HUES64 (cell line): ENCODE results near the gene EID3.
"Not testable (repeated sequence)": the region's sequence is repeated elsewhere in the genome, so short reads cannot be mapped to it uniquely, and the experiment has no call there.

Experiments
- H3K27ac ChIP-seq: 2 replicates; pipeline ENCODE4 v1.7.0; 2013; ENCODE audit warnings: low read depth, low read length, inconsistent platforms
- H3K27me3 ChIP-seq: 2 replicates; pipeline ENCODE4 v1.6.1; 2013; ENCODE audit warnings: mild to moderate bottlenecking, low read length; ENCODE audit not compliant: insufficient read depth
- H3K36me3 ChIP-seq: 2 replicates; pipeline ENCODE4 v1.6.1; 2013; ENCODE audit warnings: mild to moderate bottlenecking, low read length; ENCODE audit not compliant: insufficient read depth
- H3K4me1 ChIP-seq: 2 replicates; pipeline ENCODE4 v1.6.1; 2013; ENCODE audit warnings: mild to moderate bottlenecking, low read length, moderate library complexity; ENCODE audit not compliant: insufficient read depth
- H3K4me3 ChIP-seq: 2 replicates; pipeline ENCODE4 v1.5.1; 2013; ENCODE audit warnings: mild to moderate bottlenecking, low read length, moderate library complexity
- H3K9ac ChIP-seq: 2 replicates; pipeline ENCODE4 v1.6.1; 2013; ENCODE audit warnings: mild to moderate bottlenecking, low read depth, low read length
- H3K9me3 ChIP-seq: 2 replicates; pipeline ENCODE4 v1.6.1; 2013; ENCODE audit warnings: low read depth, low read length; ENCODE audit not compliant: insufficient read depth
- WGBS: fragments of 150-250, 120-280 bp; methylation state at CpG from one replicate; pipeline ENCODE4 v1.1.7; 2013; ENCODE audit warnings: missing lambda C conversion rate; 5-methylcytosine and 5-hydroxymethylcytosine counted together

Gene EID3

DNA sequence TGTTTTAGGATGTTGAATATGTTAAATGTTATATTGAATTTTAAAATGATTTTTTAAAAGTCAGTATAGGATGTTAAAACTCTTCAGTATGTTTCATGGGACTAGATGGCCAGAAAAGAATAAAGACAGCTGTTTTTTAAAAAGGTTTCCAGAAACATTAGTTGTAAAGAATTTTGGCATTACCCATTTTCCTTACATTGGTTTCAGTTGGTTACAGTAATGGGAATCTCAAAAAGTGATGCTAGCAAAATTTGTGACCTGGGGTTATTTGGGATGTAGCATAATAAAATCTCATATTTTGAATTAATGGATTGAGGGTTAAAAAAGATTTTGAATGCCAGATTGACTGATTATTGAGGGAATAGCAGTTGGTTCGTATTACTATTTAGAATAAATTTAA, 25.3 kb downstream of the EID3 start:
- H3K9me3 ChIP-seq = no peaks in the 10 kb centered on the region
- no peak overlapping the region for H3K4me3 ChIP-seq
- H3K9ac ChIP-seq = no peak overlapping the region
- no CpG with 5 or more reads among the region's 1 CpG for WGBS
- H3K36me3 ChIP-seq = peaks cover 93% of the 10 kb centered on the region
- H3K27me3 ChIP-seq = no peaks in the 10 kb centered on the region
- H3K27ac ChIP-seq = no peak overlapping the region
- H3K4me1 ChIP-seq = no peaks in the 10 kb centered on the region

DNA sequence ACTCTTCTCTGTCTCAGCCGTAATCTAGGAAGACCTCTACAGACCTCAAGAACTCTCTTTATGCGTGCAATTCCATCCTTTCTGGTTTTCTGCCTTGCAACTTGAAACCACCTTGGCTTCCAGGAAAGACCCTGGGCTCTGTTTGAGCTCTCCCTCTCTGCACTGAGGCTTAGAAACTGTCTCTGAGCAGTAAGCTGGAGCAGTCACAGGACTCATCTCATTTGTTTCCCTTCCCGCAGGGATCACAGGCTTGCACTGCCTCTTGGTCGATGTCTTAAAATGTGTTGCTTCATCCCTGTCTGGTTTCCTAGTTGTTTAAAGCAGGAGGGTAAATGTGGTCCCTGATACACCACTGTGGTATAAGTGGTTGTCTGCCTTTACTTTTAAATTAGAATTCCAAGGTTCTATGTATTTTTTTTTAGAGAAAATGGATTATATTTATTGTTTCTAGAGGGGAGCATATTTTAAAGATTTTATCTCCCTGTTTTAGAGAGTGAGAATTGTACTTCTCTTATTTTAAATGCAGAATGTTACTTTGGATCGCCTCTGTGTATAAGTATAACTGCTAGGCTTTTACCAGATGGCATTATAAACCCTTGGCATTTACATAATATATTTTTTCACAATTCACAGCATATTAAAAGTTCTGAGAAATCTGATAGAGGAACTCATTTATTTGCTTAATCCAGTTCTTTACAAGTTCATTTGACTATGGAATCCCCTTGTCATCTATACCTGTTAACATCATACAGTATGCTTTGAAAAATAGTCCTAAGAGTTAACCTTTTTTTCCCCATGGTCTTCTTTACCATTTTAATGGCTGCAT, 26.4 kb downstream of the EID3 start:
- H3K36me3 ChIP-seq = peaks cover 95% of the 10 kb centered on the region
- no peak overlapping the region for H3K9ac ChIP-seq
- no peak overlapping the region for H3K27ac ChIP-seq
- no peaks in the 10 kb centered on the region for H3K9me3 ChIP-seq
- H3K4me1 ChIP-seq = no peaks in the 10 kb centered on the region
- 97% methylated on average over 5 of the region's 5 CpGs for WGBS
- H3K27me3 ChIP-seq = no peaks in the 10 kb centered on the region
- H3K4me3 ChIP-seq = no peak overlapping the region

DNA sequence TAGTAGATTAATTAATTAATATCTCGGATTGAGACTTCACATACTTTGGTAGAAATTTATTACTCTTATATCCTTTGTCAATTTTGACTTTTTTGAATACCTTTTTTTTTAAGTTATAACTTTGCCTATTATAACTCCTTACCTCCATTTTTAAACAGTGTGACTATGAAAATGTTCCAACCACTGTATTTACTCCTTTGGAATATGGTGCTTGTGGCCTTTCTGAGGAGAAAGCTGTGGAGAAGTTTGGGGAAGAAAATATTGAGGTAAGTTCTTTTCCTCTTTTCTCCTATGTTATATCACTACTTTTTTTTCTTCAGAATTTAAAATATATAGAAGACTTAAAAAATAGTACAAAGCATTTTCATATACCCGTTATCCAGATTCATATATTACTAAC, 27.8 kb downstream of the EID3 start:
- no CpG with 5 or more reads among the region's 2 CpGs for WGBS
- H3K4me3 ChIP-seq = no peak overlapping the region
- H3K27ac ChIP-seq = no peak overlapping the region

DNA sequence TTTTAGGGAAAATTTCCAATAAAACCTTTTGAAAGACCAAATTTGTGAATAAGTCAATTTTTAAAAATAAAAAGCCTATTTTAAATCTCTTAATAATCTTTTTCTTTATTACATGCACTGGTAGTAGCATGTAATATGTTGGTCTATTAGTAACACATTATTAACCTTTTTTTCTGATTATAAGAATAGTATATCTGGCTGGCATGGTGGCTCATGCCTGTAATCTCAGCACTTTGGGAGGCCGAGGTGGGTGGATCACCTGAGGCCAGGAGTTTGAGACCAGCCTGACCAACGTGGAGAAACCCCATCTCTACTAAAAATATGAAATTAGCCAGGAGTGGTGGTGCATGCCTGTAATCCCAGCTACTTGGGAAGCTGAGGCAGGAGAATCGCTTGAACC, 28.7 kb downstream of the EID3 start:
- H3K9ac ChIP-seq, H3K4me3 ChIP-seq, H3K27ac ChIP-seq, H3K27me3 ChIP-seq, H3K9me3 ChIP-seq, H3K4me1 ChIP-seq: not testable (repeated sequence)
- WGBS = 96% methylated on average over 3 of the region's 3 CpGs
- H3K36me3 ChIP-seq = peaks cover 94% of the 10 kb centered on the region

More for the DNA sequence above, 27.8 kb downstream of the EID3 start:
- H3K36me3 ChIP-seq = peaks cover 94% of the 10 kb centered on the region
- H3K4me1 ChIP-seq = no peaks in the 10 kb centered on the region
- H3K9ac ChIP-seq = no peak overlapping the region
- no peaks in the 10 kb centered on the region for H3K27me3 ChIP-seq
- H3K9me3 ChIP-seq = no peaks in the 10 kb centered on the region

DNA sequence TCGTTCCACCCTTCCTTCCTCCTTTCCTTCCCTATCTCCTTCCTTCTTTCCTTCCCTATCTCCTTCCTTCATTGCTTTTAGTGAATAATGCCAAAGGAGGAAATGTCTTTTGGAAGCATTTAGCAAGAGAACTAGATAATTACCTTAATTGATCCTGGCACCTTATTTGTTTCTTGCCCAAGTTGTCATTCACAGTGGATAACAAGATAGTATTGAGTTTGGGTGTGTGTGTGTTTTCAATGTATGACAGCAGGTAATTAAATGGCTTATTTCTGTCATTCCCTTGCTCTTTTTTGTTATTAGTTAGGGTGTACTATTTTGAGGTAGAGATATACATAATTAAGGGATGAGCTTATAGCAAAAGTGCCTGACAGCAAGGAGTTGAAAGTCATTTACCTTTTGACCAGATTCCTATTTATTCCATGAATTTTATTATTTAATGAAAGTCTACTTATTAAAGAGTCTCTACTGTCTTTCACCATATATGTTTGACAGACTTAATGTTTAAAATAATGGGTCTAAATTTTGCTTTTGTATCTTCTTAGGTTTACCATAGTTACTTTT, 30.2 kb downstream of the EID3 start:
- Histone ChIP-seq H3K27ac (no peak overlapping the region), H3K36me3 (peaks cover 91% of the 10 kb centered on the region)

DNA sequence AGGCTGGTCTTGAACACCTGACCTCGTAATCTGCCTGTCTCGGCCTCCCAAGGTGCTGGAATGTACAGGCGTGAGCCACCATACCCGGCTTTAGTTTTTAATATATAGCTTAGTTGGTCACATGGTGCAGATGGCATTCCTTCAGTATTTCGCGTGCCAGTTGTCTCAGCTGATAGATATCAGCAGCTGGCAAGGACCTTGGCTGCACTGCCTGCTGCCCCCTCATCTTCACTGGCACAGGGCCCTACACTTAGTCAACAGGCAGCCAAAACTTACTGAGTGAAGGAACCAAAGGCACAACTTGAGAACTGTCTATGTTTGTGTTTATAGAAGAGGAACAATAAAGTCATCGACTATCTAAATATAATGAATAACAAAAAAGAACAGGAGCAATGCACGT, 31.0 kb downstream of the EID3 start:
- H3K4me1 ChIP-seq = no peaks in the 10 kb centered on the region
- H3K27ac ChIP-seq = no peak overlapping the region

More for the DNA sequence above, 30.2 kb downstream of the EID3 start:
- Histone ChIP-seq H3K4me1 (no peaks in the 10 kb centered on the region), H3K27me3 (no peaks in the 10 kb centered on the region), H3K4me3 (no peak overlapping the region), H3K9me3 (no peaks in the 10 kb centered on the region), H3K9ac (no peak overlapping the region)
- no CpG with 5 or more reads among the region's 1 CpG for WGBS

DNA sequence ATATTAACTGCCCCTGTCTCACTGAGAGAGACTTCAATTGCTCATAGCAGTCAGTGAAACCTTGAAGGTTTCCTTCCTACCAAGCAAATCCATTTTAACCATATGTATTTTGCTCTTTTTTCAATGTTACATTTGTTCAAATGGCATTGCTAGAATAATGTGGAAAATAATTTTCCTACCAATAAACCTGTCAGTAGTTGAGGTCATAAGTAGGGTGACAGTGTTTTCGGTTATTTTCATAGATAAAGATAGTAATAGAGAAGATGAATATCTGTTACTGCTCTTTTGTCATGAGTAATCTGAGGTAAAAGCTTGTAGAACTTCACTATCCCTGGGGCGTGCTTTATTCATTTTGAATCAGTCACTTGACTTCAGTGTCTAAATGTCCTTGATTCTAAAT, 32.6 kb downstream of the EID3 start:
- Histone ChIP-seq H3K27me3 (no peaks in the 10 kb centered on the region), H3K4me1 (no peaks in the 10 kb centered on the region), H3K27ac (no peak overlapping the region), H3K9me3 (no peaks in the 10 kb centered on the region), H3K9ac (no peak overlapping the region), H3K4me3 (no peak overlapping the region), H3K36me3 (peaks cover 93% of the 10 kb centered on the region)
- WGBS = 98% methylated on average over 2 of the region's 2 CpGs

More for the DNA sequence above, 31.0 kb downstream of the EID3 start:
- no peak overlapping the region for H3K4me3 ChIP-seq
- no peaks in the 10 kb centered on the region for H3K9me3 ChIP-seq
- no peaks in the 10 kb centered on the region for H3K27me3 ChIP-seq
- 95% methylated on average over 8 of the region's 8 CpGs for WGBS
- H3K36me3 ChIP-seq = peaks cover 91% of the 10 kb centered on the region
- H3K9ac ChIP-seq = no peak overlapping the region

DNA sequence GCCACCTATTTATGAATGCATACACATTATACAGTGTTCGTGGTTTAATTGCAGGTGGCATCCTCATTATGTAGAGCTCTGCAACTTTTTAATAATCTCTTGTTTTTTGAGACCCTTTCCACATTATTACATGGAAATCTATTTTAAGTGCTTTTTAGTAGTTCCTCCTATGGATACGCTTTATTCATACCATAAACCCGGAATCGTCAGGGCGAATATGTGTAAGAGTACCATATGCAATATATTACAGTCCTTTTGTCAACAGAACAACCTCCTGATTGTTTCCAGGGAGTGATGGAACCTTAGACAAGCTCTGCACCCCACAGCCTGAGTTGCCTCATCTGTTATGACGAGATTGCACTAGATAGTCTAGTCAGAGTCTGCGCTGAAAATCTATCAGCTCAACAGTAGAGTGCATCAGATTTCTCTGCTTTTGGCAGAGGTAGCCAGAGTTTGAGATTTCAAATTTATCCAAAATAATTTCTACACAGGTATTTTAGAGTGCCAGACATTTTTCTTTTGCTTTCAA, 33.6 kb downstream of the EID3 start:
- Histone ChIP-seq H3K4me1 (no peaks in the 10 kb centered on the region), H3K9me3 (no peaks in the 10 kb centered on the region), H3K27ac (no peak overlapping the region), H3K4me3 (no peak overlapping the region), H3K36me3 (peaks cover 93% of the 10 kb centered on the region), H3K9ac (no peak overlapping the region), H3K27me3 (no peaks in the 10 kb centered on the region)
- 96% methylated on average over 7 of the region's 7 CpGs for WGBS

DNA sequence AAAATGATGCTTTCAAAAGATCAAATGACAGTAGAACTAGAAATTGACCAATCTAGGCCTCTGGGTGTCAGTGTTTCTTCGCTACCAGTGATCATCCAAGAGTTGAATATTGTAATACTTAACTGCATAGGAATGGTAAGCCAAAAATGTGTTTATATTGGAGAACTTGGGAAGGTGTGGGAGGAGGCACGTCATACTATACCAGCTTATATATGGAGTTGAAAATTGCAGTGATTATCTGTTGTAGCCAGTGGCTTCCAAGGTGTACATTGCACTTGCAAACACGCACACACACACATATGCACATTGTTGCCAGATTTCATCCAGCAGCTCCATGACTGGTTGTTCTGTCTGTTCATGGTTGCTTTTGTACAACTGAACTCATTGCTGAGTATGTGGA, 36.1 kb downstream of the EID3 start:
- WGBS = 93% methylated on average over 3 of the region's 3 CpGs

DNA sequence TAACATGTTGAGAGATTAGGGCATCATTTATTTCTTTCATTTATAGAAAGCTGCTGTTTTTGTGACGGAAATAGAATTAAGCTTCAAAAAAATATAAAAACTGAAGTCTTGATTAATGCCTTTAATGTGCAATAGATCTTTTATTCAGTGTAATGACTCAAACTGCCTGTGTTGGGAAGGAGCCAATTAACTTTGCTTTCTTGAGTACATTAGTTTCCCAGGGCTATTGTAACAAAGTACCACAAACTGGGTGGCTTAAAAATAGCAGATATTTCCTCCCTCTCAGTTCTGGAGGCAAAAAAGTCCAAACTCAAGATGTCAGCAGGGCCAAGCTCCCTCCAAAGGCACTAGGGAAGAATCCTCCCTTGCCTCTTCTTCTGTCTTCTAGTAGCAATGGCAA, 36.6 kb downstream of the EID3 start:
- no peaks in the 10 kb centered on the region for H3K27me3 ChIP-seq
- no CpG with 5 or more reads among the region's 1 CpG for WGBS
- H3K27ac ChIP-seq = no peak overlapping the region
- no peaks in the 10 kb centered on the region; the same call in 1 of the 2 replicates for H3K4me1 ChIP-seq
- H3K9me3 ChIP-seq = no peaks in the 10 kb centered on the region
- no peak overlapping the region for H3K9ac ChIP-seq
- H3K4me3 ChIP-seq = no peak overlapping the region
- H3K36me3 ChIP-seq = peaks cover 89% of the 10 kb centered on the region

More for the DNA sequence above, 36.1 kb downstream of the EID3 start:
- Histone ChIP-seq H3K27ac (no peak overlapping the region), H3K27me3 (no peaks in the 10 kb centered on the region), H3K9me3 (no peaks in the 10 kb centered on the region), H3K4me1 (no peaks in the 10 kb centered on the region; the same call in 1 of the 2 replicates), H3K36me3 (peaks cover 89% of the 10 kb centered on the region), H3K9ac (no peak overlapping the region), H3K4me3 (no peak overlapping the region)

DNA sequence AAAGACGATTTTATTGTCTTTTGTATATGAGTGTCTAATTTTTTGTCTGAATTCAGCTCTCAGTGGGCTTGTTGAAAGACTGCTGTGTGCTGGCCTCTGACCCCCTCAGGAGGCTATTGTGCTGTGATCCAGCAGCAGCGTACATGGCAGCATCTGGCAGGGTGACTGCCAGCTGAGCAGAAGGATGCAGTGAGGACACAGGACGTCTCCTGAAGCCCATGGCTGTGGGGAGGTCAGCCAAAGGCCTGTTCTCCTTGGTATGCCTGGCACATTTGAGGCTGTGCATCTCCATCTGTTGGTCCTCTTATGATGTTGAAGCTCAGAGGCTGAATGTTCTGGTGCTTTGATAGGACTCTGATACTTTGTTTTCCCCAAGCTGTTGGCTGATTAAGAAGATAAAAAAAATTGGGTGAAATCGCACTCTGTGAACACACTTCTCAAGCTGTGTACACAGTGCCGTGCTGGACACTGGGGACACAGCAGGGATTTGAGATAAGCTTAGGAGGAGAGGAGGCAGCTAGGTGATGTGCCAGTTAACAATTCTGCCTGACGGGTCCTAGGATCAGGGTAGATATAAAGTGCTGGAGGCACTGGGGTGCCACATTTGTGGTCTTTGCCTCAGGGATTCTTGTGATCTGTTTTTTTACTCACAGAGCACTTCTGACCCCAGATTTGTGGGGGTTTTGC, 37.5 kb downstream of the EID3 start:
- 92% methylated on average over 6 of the region's 6 CpGs for WGBS
- H3K4me3 ChIP-seq = no peak overlapping the region
- peaks cover 85% of the 10 kb centered on the region for H3K36me3 ChIP-seq
- no peak overlapping the region for H3K9ac ChIP-seq
- H3K9me3 ChIP-seq = no peaks in the 10 kb centered on the region
- H3K27me3 ChIP-seq = no peaks in the 10 kb centered on the region
- no peaks in the 10 kb centered on the region; the same call in 1 of the 2 replicates for H3K4me1 ChIP-seq
- H3K27ac ChIP-seq = no peak overlapping the region
